ENCODE measurements around the gene FHIT. TPM values are rescaled to one million over a fixed set of nuclear protein-coding genes. Genes with fewer than 3 reads are reported as not detected.
"Not testable (repeated sequence)": the region's sequence is repeated elsewhere in the genome, so short reads cannot be mapped to it uniquely, and the experiment has no call there.

The FHIT gene
- total RNA-seq, 2 experiments from 2014 or later = 7.6 to 7.9 TPM

DNA sequence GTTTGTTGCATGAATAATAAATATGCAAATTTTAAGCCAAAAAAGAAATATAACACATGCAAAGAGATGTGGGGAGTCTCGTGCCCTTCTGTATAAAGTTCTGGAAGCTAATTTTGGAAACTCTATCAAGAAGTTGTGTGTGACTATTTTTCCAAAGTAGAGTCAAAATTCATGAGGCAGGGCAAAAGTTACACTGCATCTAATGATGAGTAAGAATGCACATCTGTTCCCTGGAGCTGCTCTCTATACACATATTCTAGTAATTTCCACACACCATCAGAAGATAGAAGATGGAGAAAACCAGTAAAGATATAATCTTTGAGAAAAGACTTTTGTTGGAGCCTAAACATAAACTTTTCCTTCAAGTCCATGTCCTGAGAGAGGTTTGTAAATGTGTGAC lies 199.6 kb downstream of the FHIT start:
- no peaks in the 10 kb centered on the region for H3K27me3 Mint-ChIP-seq
- DNase-seq (no peak), ATAC-seq (no peak)
- no peak for TF ChIP-seq CTCF (IDR thresholded peaks at IDR 0.05)
- H3K4me1 Mint-ChIP-seq (ENCODE audit: low read depth) = no peaks in the 10 kb centered on the region
- peaks cover 5% of the 10 kb centered on the region for H3K9me3 Mint-ChIP-seq
- no peak overlapping the region for H3K27ac Mint-ChIP-seq
- H3K36me3 Mint-ChIP-seq (ENCODE audit: low read depth) = no peaks in the 10 kb centered on the region
- H3K4me3 Mint-ChIP-seq = no peak overlapping the region
- intact Hi-C loops (cut with micrococcal nuclease) = no loop called here
- CTCF ChIA-PET = no interaction called here
- POLR2A ChIA-PET = no interaction called here

- H3K4me1 Mint-ChIP-seq (ENCODE audit: low read depth); intact Hi-C loops (cut with micrococcal nuclease); H3K9me3 Mint-ChIP-seq; H3K27ac Mint-ChIP-seq; DNase-seq; ATAC-seq; H3K4me3 Mint-ChIP-seq; CTCF ChIA-PET; H3K27me3 Mint-ChIP-seq; H3K36me3 Mint-ChIP-seq (ENCODE audit: low read depth); POLR2A ChIA-PET: not testable (repeated sequence)
These were observed 206.1 kb downstream of the FHIT start for GRCh38 chr3:61045169-61045568.

GRCh38 chr3:61043156-61043555 lies 208.1 kb downstream of the FHIT start:
- Mint-ChIP-seq H3K27ac (no peak overlapping the region), H3K36me3 (ENCODE audit: low read depth) (peaks cover 10% of the 10 kb centered on the region), H3K27me3 (no peaks in the 10 kb centered on the region), H3K9me3 (peaks cover 14% of the 10 kb centered on the region), H3K4me1 (ENCODE audit: low read depth) (no peaks in the 10 kb centered on the region), H3K4me3 (no peak overlapping the region)
- POLR2A ChIA-PET = no interaction called here
- intact Hi-C loops (cut with micrococcal nuclease) = no loop called here
- no peak for TF ChIP-seq CTCF (IDR thresholded peaks at IDR 0.05)
- ATAC-seq (no peak), DNase-seq (no peak)
- CTCF ChIA-PET = no interaction called here

GRCh38 chr3:61040618-61041017 lies 210.6 kb downstream of the FHIT start:
- ATAC-seq (no peak), DNase-seq (no peak)
- Mint-ChIP-seq H3K36me3 (ENCODE audit: low read depth) (peaks cover 10% of the 10 kb centered on the region), H3K4me1 (ENCODE audit: low read depth) (no peaks in the 10 kb centered on the region), H3K27me3 (no peaks in the 10 kb centered on the region), H3K4me3 (no peak overlapping the region), H3K27ac (no peak overlapping the region), H3K9me3 (peaks cover 7% of the 10 kb centered on the region)
- TF ChIP-seq CTCF (IDR thresholded peaks at IDR 0.05) = no peak
- intact Hi-C loops (cut with micrococcal nuclease) = no loop called here
- POLR2A ChIA-PET = no interaction called here
- CTCF ChIA-PET = no interaction called here

DNA sequence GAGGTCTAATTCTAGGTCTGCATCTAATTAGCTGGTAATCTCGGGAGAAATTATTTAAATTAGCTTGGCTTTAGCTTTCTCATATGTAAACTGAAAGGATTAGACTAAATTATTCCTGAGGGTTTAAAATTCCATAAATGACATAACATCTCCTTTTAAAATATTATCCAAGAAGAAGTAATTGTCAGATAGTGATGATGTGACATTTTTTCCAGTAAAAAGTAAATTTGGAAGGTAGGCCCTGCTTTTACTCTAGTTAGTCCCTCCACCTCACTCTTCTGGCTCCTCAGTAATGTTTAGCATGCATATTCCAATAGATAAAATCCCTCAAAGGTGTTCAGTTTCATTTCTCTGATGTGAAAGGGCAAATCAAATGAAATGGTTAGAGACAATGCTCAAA lies 215.7 kb downstream of the FHIT start:
- POLR2A ChIA-PET = no interaction called here
- H3K27me3 Mint-ChIP-seq = no peaks in the 10 kb centered on the region
- H3K4me3 Mint-ChIP-seq = no peak overlapping the region
- TF ChIP-seq CTCF (IDR thresholded peaks at IDR 0.05) = no peak
- CTCF ChIA-PET = no interaction called here
- no peak for ATAC-seq
- H3K36me3 Mint-ChIP-seq (ENCODE audit: low read depth) = peaks cover 8% of the 10 kb centered on the region
- H3K9me3 Mint-ChIP-seq = peaks cover 20% of the 10 kb centered on the region
- H3K4me1 Mint-ChIP-seq (ENCODE audit: low read depth) = no peaks in the 10 kb centered on the region
- DNase-seq = no peak
- H3K27ac Mint-ChIP-seq = no peak overlapping the region
- intact Hi-C loops (cut with micrococcal nuclease) = no loop called here

DNA sequence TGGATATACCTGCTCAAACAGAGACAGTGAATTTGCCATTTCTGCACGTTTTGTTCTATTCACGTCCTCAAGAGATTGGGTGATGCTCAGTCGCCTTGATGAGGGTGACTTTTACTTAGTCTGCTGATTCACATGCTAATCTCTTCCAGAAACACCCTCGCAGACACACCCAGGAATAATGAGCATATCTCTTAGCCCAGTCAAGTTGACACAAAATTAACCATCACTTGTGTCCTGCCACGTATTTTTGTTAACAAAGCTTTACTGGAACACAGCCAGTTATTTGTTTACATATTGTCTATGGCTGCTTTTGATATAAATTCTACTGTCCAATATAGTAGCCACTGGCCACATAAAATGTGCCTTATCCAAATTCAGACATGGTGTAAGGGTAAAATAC lies 218.3 kb downstream of the FHIT start:
- no peaks in the 10 kb centered on the region for H3K27me3 Mint-ChIP-seq
- no peaks in the 10 kb centered on the region for H3K4me1 Mint-ChIP-seq (ENCODE audit: low read depth)
- POLR2A ChIA-PET = no interaction called here
- CTCF ChIA-PET = no interaction called here
- DNase-seq (no peak), ATAC-seq (no peak)
- peaks cover 17% of the 10 kb centered on the region for H3K9me3 Mint-ChIP-seq
- H3K27ac Mint-ChIP-seq = no peak overlapping the region
- intact Hi-C loops (cut with micrococcal nuclease) = no loop called here
- no peak for TF ChIP-seq CTCF (IDR thresholded peaks at IDR 0.05)
- H3K36me3 Mint-ChIP-seq (ENCODE audit: low read depth) = no peaks in the 10 kb centered on the region
- no peak overlapping the region for H3K4me3 Mint-ChIP-seq

Data from activated CD8-positive, alpha-beta T cell treated with anti-CD3 and anti-CD28 coated beads for 36 hours (primary cell).